Fibroblast of skin of left biceps (primary cell): ENCODE results near the gene DHRS13.
"Not testable (repeated sequence)": the region's sequence is repeated elsewhere in the genome, so short reads cannot be mapped to it uniquely, and the experiment has no call there.

Experiments used
- DNase-seq, 2 experiments: peaks; one replicate each; pipeline ENCODE4 v3.0.0-alpha.2; 2013; ENCODE audit warnings: low read depth in 2 of 2

The DHRS13 gene

GRCh38 chr17:28858801-28859355 lies 44.0 kb downstream of the DHRS13 start:
- DNase-seq = no peak

DNA sequence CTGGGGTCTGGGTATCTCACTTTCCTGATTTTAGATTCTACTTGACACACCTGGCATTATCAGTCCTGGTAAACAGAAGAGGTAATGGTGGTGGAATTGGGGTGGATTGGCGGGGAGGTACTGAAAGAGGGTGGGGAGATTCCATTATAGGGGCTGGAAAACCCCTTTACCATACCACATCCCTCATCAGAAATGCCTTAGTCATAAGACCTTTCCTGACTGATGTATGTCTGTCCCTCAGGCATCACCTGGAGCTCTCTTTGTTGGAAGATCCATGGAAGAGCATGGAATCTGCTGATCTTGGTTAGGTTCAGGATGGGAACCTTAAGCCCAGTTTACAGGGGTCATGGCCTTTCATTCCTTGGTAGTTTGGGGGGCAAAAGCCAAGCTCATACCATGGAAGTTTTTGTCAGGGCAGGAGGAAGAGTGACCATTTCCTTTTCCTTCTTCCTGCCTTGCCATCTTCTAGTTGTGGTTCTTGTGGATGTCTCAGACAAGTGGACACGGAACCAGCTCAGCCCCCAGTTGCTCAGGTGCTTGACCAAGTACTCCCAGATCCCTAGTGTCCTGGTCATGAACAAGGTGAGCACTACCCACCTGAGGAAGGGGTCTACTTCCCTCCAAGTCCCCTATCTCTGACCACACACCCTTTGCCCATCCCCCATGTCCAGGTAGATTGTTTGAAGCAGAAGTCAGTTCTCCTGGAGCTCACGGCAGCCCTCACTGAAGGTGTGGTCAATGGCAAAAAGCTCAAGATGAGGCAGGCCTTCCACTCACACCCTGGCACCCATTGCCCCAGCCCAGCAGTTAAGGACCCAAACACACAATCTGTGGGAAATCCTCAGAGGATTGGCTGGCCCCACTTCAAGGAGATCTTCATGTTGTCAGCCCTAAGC lies 44.7 kb downstream of the DHRS13 start:
- no peak for DNase-seq

DNA sequence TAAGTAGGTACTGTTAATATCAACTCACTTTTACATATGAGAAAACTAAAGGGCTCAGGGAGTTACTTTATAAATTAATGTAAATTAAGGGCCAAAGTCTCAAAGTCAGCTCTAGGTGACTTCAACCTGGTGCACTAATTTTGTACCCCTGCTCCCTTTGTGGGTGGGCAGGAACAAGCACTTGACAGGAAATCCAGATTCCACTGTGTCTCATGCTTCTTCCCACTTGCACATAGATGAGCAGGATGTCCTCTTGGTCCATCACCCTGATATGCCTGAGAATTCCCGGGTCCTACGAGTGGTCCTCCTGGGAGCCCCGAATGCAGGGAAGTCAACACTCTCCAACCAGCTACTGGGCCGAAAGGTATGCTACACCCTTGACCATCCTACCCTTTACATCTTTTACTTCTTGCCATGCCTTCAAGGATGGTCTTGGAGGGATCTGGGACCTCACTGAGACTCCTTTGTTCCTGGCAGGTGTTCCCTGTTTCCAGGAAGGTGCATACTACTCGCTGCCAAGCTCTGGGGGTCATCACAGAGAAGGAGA lies 46.8 kb downstream of the DHRS13 start:
- no peak for DNase-seq

DNA sequence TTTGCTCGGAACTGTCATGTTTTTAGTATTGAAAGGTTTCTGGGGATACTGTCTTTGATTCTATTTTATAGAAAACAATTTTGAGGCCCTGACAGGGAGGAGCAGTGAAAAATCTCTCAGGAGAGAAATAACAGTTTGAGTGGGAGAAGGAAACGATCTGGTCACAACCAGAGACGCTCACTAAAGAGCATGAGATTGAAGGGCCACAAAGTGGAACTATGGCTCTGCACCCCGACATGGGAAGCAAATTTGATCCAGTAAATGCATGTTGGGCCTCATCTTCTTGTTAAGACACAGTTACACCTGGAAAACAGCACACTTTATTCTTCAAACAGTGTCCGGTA lies 47.6 kb downstream of the DHRS13 start:
- DNase-seq = no peak

GRCh38 chr17:28854457-28855335 lies 48.2 kb downstream of the DHRS13 start, which contains the start of gene ERAL1:
Gene ERAL1, plus strand, starts transcription at chr17:28855016. Its CDS starts 19 bp downstream, at chr17:28855035.
- DNase-seq = peak; percentile 47 to 57

GRCh38 chr17:28853295-28853694 lies 49.6 kb downstream of the DHRS13 start:
- no peak for DNase-seq

- DNase-seq = no peak
These were observed 53.6 kb downstream of the DHRS13 start for GRCh38 chr17:28849281-28849680.

DNA sequence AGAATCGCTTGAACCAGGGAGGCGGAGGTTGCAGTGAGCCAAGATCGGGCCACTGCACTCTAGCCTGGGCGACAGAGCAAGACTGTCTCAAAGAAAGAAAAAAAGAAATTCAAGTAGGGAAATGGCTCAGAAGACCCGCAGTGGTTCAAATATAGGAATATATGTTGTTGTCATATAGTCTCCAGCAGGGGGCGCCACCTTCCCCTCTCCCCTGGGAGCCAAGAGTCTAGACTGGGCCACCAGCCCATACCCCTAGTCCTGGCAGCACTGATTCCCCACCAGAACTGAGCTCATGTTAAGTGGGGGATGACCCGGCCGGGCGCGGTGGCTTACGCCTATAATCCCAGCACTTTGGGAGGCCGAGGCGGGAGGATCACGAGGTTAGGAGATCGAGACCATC lies 54.2 kb downstream of the DHRS13 start:
- not testable (repeated sequence) for DNase-seq
